Esophagus muscularis mucosa (tissue), 4 donors: ENCODE measurements around the gene PDE12. TPM values are rescaled to one million over a fixed set of nuclear protein-coding genes. Genes with fewer than 3 reads are reported as not detected.

Experiments
- DNase-seq: peaks from one replicate; pipeline ENCODE4 v3.0.0-alpha.2; 2017; ENCODE audit errors: extremely low spot score
- H3K27ac ChIP-seq, 4 donors: fragments of 200-600 bp; sonication (generic); replicated peaks in 1 of 4; 1 replicate in 3 of 4; 2 replicates in 1 of 4; pipeline ENCODE4 v1.5.1; 2016 to 2019; ENCODE audit warnings: mild to moderate bottlenecking in 1 of 4
- H3K27me3 ChIP-seq, 4 donors: fragments of 200-600 bp; sonication (generic); one replicate each; pipeline versions ENCODE4 v1.5.1 to v1.6.0; 2016 to 2019
- H3K36me3 ChIP-seq, 4 donors: fragments of 200-600 bp; sonication (generic); one replicate each; pipeline ENCODE4 v1.5.1; 2016 to 2019
- H3K4me1 ChIP-seq, 4 donors: fragments of 200-600 bp; sonication (generic); one replicate each; pipeline ENCODE4 v1.5.1; 2016 to 2019
- H3K4me3 ChIP-seq, 4 donors: fragments of 200-600 bp; sonication (generic); 1 replicate in 2 of 4; 2 replicates in 2 of 4; pipeline ENCODE4 v1.5.1; 2016 to 2019; ENCODE audit warnings: mild to moderate bottlenecking in 4 of 4, moderate library complexity in 1 of 4
- H3K9me3 ChIP-seq, 4 donors: fragments of 200-600 bp; sonication (generic); 1 replicate in 3 of 4; 2 replicates in 1 of 4; pipeline ENCODE4 v1.5.1; 2016 to 2019
- EP300 ChIP-seq: sonication (generic); formaldehyde crosslinking; IDR thresholded peaks from one replicate; pipeline ENCODE4 v1.6.1; 2017; ENCODE audit warnings: antibody characterized with exemption
- POLR2A ChIP-seq: fragments of 450-650 bp; IDR thresholded peaks from one replicate; pipeline ENCODE4 v1.6.1; 2017; ENCODE audit warnings: antibody characterized with exemption, moderate library complexity, mild to moderate bottlenecking, low read depth
- POLR2AphosphoS5 ChIP-seq, 2 donors: sonication (generic); formaldehyde crosslinking; IDR thresholded peaks; one replicate each; pipeline ENCODE4 v1.6.1; 2017; ENCODE audit warnings: antibody characterized with exemption in 2 of 2
- WGBS: methylation state at CpG from one replicate; pipeline ENCODE4 v1.1.5; 2018; 5-methylcytosine and 5-hydroxymethylcytosine counted together
- intact Hi-C: fragments of 100-400 bp; cut with DNase I; formaldehyde crosslinking; loops from one replicate; pipeline ENCODE4 v1.15.1; 2023
- total RNA-seq, 4 donors: library from RNA; depleted of rRNA; stranded (reverse); fragments of >200 nt; gene quantifications; one replicate each; pipeline versions ENCODE4 v1.1.0 to v1.2.1, GENCODE V29; 2016
- TF ChIP-seq, protein P1 (sequence below), 3 experiments: fragments of 200-600 bp in 2 of 3; fragments of 450-650 bp in 1 of 3; sonication (generic) in 2 of 3; IDR thresholded peaks; one replicate each; pipeline ENCODE4 v1.5.1; 2017 to 2019; ENCODE audit warnings: antibody characterized with exemption in 3 of 3, mild to moderate bottlenecking in 2 of 3, moderate library complexity in 1 of 3

Gene PDE12, protein sequence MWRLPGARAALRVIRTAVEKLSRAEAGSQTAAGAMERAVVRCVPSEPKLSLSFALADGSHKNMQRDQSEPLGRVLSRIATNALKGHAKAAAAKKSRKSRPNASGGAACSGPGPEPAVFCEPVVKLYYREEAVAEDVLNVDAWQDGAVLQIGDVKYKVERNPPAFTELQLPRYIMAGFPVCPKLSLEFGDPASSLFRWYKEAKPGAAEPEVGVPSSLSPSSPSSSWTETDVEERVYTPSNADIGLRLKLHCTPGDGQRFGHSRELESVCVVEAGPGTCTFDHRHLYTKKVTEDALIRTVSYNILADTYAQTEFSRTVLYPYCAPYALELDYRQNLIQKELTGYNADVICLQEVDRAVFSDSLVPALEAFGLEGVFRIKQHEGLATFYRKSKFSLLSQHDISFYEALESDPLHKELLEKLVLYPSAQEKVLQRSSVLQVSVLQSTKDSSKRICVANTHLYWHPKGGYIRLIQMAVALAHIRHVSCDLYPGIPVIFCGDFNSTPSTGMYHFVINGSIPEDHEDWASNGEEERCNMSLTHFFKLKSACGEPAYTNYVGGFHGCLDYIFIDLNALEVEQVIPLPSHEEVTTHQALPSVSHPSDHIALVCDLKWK
- 10 to 100 TPM; 19.0 to 26.5 (median 22.4) TPM for total RNA-seq

DNA sequence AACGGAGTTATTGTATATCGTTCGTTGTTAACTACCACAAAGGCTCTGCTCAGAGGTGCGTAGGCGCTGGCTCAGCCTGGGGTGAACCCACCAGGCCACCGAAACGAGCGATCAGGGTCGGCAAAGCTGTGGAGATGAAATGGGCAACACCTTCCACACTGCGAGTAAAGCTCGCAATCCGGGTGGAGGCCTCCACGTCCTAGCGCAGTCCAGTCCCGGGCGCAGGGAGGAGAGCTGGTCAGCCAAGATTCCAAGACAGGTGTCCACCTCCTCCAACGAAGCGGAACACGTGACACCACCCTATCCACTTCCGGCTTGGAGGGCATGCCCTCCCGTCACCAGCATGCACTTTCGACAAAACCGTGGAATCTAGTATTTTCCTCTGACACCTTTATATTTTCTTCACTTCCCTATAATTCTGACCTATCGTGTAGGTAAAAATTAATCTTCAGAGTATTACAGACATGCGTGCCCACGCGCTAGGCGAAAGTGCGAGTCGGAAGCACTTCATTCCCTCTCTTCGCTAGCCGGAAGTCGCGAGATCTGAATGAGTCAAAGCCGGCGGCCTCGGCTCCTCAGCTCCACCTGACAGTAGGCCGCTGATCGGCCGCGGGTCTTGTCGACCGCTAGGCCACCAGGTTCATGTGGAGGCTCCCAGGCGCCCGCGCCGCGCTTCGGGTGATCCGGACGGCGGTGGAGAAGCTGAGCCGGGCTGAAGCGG is at the start of gene PDE12:
PDE12 (plus strand) TSS at position 537 of the 721 bp plus-strand sequence; CDS start at position 643, 106 bp downstream.
- H3K4me3 ChIP-seq: peak within 1 kb of the TSS; percentile 81 to 95 (median 87)
- H3K27me3 ChIP-seq: no peaks in the 10 kb centered on the region
- H3K4me1 ChIP-seq: peaks cover 28 to 51% (median 43%) of the 10 kb centered on the region in 4 donors
- peak; percentile 96 for DNase-seq
- no peak for TF ChIP-seq EP300
- TF ChIP-seq, protein P1, sequence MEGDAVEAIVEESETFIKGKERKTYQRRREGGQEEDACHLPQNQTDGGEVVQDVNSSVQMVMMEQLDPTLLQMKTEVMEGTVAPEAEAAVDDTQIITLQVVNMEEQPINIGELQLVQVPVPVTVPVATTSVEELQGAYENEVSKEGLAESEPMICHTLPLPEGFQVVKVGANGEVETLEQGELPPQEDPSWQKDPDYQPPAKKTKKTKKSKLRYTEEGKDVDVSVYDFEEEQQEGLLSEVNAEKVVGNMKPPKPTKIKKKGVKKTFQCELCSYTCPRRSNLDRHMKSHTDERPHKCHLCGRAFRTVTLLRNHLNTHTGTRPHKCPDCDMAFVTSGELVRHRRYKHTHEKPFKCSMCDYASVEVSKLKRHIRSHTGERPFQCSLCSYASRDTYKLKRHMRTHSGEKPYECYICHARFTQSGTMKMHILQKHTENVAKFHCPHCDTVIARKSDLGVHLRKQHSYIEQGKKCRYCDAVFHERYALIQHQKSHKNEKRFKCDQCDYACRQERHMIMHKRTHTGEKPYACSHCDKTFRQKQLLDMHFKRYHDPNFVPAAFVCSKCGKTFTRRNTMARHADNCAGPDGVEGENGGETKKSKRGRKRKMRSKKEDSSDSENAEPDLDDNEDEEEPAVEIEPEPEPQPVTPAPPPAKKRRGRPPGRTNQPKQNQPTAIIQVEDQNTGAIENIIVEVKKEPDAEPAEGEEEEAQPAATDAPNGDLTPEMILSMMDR (IDR thresholded peaks at IDR 0.05): peak in 1 of 3 experiments; percentile 5
- peak; percentile 79 for TF ChIP-seq POLR2A
- TF ChIP-seq POLR2AphosphoS5 (IDR thresholded peaks at IDR 0.05): peak; percentile 87 to 93
- peaks cover 0 to 19% (median 15%) of the 10 kb centered on the region in 4 donors for H3K36me3 ChIP-seq
- peak within 1 kb of the TSS; percentile 89 to 95 (median 94) for H3K27ac ChIP-seq
- WGBS: 1% methylated on average over 49 of the region's 54 CpGs
- no peaks in the 10 kb centered on the region for H3K9me3 ChIP-seq
- intact Hi-C loops: loop anchor here (2.0 kb wide), 1 partner anchor 41 kb away; the partner anchor contains the start of gene ARF4

- no peaks in the 10 kb centered on the region for H3K4me1 ChIP-seq
- H3K36me3 ChIP-seq: no peaks in the 10 kb centered on the region
- intact Hi-C loops: no loop called here
- H3K27me3 ChIP-seq: no peaks in the 10 kb centered on the region
- DNase-seq: no peak
- H3K27ac ChIP-seq: no peak overlapping the region
- no peak overlapping the region for H3K4me3 ChIP-seq
- H3K9me3 ChIP-seq: no peaks in the 10 kb centered on the region
- TF ChIP-seq, protein P1 (IDR thresholded peaks at IDR 0.05): no peak
- 58% methylated on average over 2 of the region's 2 CpGs for WGBS
Observed at GRCh38 chr3:57512166-57512565, 43.9 kb upstream of the PDE12 start.

- TF ChIP-seq POLR2A (no peak), EP300 (no peak), POLR2AphosphoS5 (IDR thresholded peaks at IDR 0.05) (no peak)
- TF ChIP-seq, protein P1 (IDR thresholded peaks at IDR 0.05): no peak
- intact Hi-C loops: no loop called here
Observed at GRCh38 chr3:57518276-57518915, 37.7 kb upstream of the PDE12 start.

GRCh38 chr3:57530071-57530608 is 25.9 kb upstream of the PDE12 start:
- Histone ChIP-seq H3K4me3 (no peak overlapping the region), H3K4me1 (no peaks in the 10 kb centered on the region), H3K27me3 (no peaks in the 10 kb centered on the region), H3K27ac (no peak overlapping the region), H3K9me3 (no peaks in the 10 kb centered on the region), H3K36me3 (no peaks in the 10 kb centered on the region)
- TF ChIP-seq, protein P1 (IDR thresholded peaks at IDR 0.05): no peak
- TF ChIP-seq EP300 (no peak), POLR2AphosphoS5 (IDR thresholded peaks at IDR 0.05) (no peak), POLR2A (no peak)
- intact Hi-C loops: no loop called here
- no peak for DNase-seq

More at GRCh38 chr3:57518276-57518915, 37.7 kb upstream of the PDE12 start:
- Histone ChIP-seq H3K4me1 (no peaks in the 10 kb centered on the region), H3K36me3 (no peaks in the 10 kb centered on the region), H3K27ac (no peak overlapping the region), H3K4me3 (no peak overlapping the region), H3K9me3 (no peaks in the 10 kb centered on the region), H3K27me3 (peaks cover 0 to 3% (median 0%) of the 10 kb centered on the region in 4 donors)
- DNase-seq: no peak
- WGBS: 72% methylated on average over 3 of the region's 3 CpGs
